NCI-H526 (cell line): ENCODE measurements around the gene IKZF5.
A peak's percentile ranks its signal among the peaks of the same experiment; 100 is the strongest.

Experiments
- DNase-seq, 2 experiments: peaks; one replicate each; lab custom pipeline; 2025; lab: John Stamatoyannopoulos, UW

IKZF5 gene

DNA sequence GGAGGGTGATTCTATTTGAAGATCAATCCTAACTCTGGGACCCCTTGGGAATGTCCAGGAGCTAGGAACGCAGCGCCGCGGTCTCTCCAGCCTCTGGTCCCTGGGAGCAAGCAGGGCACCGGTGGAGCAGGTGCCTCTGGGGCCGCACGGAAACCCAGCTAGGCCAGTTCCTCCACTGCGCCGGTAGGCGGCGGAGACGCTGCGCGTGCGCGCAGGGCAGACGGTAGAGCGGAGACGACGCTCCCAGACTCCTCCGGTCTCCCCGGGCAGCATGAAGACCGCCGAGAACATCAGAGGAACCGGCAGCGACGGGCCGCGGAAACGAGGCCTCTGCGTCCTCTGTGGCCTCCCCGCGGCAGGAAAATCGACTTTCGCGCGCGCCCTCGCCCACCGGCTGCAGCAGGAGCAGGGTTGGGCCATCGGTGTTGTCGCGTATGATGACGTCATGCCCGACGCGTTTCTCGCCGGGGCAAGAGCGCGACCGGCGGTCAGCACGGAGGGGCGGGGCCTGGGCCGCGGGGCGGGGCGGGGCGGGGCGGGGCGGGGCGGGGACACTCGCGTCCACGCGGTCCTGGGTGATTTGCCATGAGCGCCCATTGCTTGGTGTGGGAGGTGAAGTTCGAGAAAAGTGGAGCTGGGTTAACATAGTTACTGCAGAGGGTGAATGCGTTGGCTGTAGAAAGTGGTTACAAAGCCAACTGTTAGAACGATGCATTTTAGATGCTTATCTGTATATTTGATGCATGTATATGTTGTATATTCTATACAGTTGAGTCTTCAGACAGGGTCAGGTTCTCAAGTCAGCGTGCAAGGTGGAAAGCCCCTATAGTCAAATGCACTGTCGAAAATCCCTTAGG, 28.2 kb downstream of the IKZF5 start, which contains the start of gene PSTK:
PSTK (plus strand) TSS at position 193 of the 857 bp plus-strand sequence; CDS start at position 272, 79 bp downstream.
- DNase-seq: peak; percentile 63 to 89

DNA sequence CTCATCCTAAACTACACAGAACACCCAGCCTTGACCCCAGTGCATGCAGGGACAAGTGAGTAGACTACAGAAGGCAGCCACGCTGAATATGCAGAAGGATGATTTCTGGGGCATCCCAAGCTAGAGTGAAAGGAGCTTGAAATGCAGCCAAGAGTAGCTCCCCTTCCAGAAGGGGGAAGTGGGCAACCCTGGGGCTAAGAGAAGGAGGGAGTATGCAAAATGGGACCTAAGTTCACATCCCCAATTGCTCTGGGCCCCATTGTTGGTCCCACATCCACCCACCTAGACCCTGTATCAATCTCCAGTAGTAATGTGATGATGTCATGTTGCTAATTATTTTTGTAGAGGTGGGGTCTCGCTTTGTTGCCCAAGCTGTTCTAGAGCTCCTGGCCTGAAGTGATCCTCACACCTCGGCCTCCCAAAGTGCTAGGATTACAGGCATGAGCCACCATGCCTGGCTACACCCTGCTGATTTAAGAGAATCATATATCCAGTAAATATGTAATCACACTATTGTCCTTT, 34.0 kb downstream of the IKZF5 start:
- no peak for DNase-seq

DNA sequence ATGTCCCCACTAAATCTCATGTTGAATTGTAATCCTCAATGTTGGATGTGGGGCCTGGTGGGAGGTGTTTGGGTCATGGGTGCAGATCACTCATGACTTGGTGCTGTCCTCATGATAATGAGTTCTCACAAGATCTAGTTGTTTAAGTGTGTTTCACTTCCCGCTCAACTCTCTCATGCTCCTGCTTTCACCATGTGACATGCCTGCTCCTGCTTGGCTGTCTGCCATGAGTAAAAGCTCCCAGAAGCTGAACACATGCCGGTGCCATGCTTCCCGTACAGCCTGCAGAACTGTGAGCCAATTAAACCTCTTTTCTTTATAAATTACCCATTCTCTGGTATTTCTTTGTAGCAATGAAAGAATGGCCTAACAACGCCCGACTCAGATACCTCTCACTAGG, 34.6 kb downstream of the IKZF5 start:
- DNase-seq: no peak

DNA sequence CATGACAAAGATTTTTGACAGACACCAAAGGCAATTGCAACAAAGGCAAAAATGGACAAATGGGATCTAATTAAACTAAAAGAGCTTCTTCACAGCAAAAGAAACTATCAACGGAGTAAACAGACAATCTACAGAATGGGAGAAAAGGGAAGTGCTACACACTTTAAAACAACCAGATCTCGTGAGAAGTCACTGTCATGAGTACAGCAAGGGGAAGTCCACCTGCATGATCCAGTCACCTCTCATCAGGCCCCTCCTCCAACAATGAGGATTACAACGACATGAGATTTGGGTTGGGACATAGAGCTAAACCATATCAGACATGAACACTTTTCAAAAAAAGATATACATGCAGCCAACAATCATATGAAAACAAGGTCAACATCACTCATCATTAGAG, 39.9 kb downstream of the IKZF5 start:
- DNase-seq: no peak

DNA sequence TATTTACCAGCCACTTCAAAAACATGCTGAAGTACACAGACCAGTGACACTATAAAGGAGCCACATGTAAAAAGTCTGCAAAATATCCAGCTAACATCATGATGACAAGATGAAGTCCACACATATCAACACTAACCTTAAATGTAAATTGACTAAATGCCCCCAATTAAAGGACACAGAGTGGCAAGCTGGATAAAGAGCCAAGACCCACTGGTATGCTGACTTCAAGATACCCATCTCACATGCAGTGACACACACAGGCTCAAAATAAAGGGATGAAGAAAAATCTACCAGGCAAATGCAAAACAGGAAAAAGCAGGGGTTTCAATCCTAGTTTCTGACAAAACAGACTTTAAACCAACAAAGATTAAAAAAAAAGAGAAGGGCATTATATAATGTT, 41.7 kb downstream of the IKZF5 start:
- no peak for DNase-seq

DNA sequence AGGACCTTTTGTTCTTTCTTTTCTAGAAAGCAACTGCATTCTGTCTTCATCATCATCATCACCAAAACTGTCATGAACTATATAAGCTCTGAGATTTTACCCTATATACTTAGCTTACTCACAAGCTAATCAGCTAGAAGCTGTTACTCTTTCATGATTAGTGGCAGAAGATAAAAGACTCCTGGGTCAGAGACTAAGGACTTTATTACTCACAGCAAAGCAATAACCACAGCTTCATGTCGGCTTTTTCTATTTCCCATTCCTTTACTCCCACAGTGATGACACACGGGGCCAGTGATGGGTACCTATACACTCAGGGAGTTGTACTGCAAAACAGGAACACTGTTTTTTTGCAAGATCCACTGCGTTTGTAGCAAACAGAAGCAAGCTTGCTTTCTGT, 46.2 kb downstream of the IKZF5 start:
- DNase-seq: no peak

DNA sequence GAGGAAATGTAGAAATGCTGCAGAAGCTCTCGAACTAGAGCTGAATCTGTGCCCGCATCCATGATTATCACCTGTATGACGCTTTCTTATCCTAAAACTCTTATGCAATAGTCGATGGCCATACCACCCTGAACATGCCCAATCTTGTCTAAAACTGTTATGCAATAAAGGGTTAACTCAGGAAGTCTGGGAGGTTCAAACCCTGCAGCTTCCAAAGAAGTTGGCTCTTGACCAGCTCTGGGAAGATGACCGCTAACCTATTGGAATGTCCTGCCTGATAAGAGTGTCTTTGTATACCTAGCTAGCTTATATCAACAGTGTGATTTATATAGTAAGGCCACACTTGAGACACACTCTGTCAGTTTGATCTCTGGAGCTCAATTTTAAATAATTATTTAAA, 51.1 kb downstream of the IKZF5 start:
- DNase-seq: no peak

DNA sequence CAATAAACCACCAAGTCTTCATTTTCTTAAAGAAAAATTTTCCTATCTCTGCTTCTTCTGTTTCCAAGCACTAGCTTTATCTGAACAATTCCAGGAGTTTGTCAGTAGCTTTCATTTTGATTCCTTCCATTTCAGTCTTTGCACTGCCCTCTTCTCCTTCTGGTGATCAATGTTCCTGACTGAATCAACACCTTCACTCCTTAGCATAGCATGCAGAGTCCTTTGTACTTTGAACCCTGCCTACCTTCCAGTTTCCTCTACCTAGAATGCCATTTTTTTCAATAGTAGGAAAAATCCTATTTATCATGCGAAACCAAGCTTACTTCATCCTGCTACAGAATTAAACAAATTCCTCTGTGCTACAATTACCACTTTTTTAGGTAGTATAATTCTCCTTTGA, 52.7 kb downstream of the IKZF5 start:
- no peak for DNase-seq

DNA sequence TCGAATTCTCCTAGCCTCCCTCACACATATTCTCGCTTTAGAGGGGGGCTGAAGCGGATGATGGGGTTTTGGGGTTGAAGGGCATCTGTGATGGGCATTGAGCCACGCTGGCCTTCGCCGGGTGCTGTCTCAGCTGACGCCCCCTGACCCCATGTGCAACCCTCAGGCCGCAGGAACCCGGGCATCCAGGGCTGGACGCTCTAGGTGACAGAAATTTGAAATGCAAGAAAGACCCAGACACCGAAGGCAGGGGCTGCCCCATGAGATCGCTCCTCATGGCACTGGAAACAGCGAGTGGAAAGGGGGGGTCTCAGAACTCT, 53.9 kb downstream of the IKZF5 start:
- no peak for DNase-seq

DNA sequence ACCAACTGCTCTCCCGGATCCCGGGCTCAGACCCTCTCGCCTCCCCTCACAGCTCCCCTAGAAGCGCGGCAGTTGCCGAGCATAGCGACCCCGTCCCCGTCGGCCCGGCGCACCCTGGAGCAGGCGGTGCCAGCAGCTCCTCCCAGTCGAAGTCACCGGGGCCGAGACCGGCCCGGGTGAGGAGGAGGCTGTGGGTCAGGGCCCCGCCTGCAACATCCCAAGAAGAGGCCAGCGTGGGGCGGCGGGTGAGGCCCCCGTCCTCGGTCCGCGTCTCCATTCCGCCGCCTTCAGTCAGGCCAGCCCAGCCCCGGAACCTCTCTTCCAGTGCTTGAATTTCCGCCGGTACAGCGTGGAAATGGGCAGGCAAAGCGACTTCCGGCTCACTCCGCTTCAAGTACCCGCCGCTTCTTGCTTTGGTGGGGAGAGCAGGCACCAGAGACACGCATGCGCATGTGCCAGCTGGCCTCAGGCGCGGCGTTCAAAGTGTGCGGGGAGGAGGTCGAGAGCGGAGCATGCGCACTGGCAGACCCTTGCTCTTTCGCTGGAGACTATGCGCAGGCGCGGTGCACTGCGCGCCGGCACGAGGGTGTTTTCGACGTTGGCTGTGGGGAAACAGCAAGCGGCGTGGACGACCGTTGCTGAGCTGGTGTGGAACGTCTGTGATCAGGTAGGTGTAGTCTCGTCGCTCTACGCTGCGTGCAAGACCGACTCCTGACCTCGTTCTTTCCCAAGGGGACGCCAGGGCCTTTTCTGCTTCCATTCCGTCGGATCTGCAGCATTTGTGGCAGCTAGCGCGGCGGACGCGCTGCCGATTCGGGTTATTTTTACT, 54.5 kb downstream of the IKZF5 start, which contains the start of gene C10orf88:
C10orf88 (minus strand) TSS at position 326 of the 829 bp plus-strand sequence; CDS start at position 277, 49 bp downstream.
- DNase-seq: peak; percentile 94 to 96

DNA sequence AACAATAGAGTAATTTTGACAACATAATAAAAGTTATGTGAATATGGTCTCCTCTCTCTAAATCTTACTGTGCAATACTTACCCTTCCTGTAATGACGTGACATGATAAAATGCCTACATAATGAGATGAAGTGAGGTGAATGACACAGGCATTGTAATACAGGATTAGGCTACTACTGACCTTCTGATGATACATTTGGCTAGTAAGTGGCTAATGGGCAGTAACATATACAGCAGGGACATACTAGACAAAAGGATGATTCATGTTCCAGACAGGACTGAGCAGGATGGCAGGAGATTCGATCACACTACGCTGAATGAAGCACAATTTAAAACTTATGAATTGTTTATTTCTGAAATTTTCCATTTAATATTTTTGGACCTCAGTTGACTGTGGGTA, 59.3 kb downstream of the IKZF5 start:
- DNase-seq: no peak
